ENCODE results near the gene SNTG2. TPM values are rescaled to one million over a fixed set of nuclear protein-coding genes. Genes with fewer than 3 reads are reported as not detected.

Gene SNTG2
- total and polyA plus RNA-seq, 2 donors (not counting 3 experiments of a cell fraction or from before 2014, with no cell fraction given) = not detected

GRCh38 chr2:1068822-1069221, 118.2 kb downstream of the SNTG2 start:
- no peak overlapping the region for H2AFZ ChIP-seq (ENCODE audit: low read depth, low read length)

DNA sequence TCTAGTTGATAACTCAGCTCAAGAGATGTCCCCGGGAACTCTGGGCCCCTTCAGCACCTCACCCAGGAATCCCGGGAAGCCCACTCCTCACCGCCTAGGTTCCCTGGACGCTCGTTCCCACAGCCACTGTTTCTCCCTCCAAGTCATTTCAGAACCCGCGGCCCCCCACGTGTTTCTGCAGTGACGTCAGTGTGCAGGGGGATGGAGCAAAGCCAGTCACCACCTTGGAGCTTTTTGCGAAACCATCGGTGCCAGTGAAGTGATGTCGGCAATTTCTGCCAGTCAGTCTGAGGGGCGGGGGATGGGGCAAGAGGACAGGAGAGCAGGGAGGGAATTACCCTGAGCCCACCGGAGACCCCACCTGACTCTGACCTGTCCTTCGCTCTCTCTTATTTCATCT, 119.2 kb downstream of the SNTG2 start:
- Histone ChIP-seq H3K9ac (replicated peaks; ENCODE audit: extremely low read depth, insufficient read depth, low read length) (no peak overlapping the region), H3K36me3 (ENCODE audit: control insufficient read depth in 2 of 2, extremely low read depth in 1 of 2, insufficient read depth in 2 of 2, low read length in 2 of 2) (no peaks in the 10 kb centered on the region), H3K4me2 (ENCODE audit: insufficient read depth, low read length) (no peak overlapping the region), H3K27ac (ENCODE audit: insufficient read depth, low read depth, low read length) (no peak overlapping the region), H4K20me1 (replicated peaks; ENCODE audit: control insufficient read depth, extremely low read depth, insufficient read depth, low read length) (no peaks in the 10 kb centered on the region), H2AFZ (ENCODE audit: low read depth, low read length) (no peak overlapping the region), H3K4me1 (ENCODE audit: control insufficient read depth, extremely low read depth, insufficient read depth, low read length) (no peaks in the 10 kb centered on the region), H3K9me3 (replicated peaks; ENCODE audit: control insufficient read depth, insufficient read depth, low read length) (peaks cover 5% of the 10 kb centered on the region), H3K9me1 (replicated peaks; ENCODE audit: control insufficient read depth, extremely low read depth, insufficient read depth, low read length) (no peaks in the 10 kb centered on the region), H3K79me2 (ENCODE audit: control insufficient read depth, insufficient read depth, low read length) (no peaks in the 10 kb centered on the region), H3K27me3 (ENCODE audit: control insufficient read depth in 2 of 2, insufficient read depth in 2 of 2, low read length in 2 of 2) (no peaks in the 10 kb centered on the region), H3K4me3 (replicated peaks in 1 of 3; ENCODE audit: insufficient read depth in 1 of 3, low read depth in 1 of 3, low read length in 3 of 3) (no peak overlapping the region)
- intact Hi-C loops (cut with micrococcal nuclease) (no loop called here), dilution Hi-C loops (cut with MboI; ENCODE audit: extremely low pct_ligation_motif_present, low sequenced_read_pairs) (no loop called here)
- no peak for FAIRE-seq
- ChIA-PET POLR2A (no interaction called here), CTCF (no interaction called here)
- TF ChIP-seq JUN (IDR thresholded peaks at IDR 0.05; ENCODE audit: borderline replicate concordance, insufficient read depth, insufficient read length, low read depth) (no peak), FOS (IDR thresholded peaks at IDR 0.05; ENCODE audit: borderline replicate concordance, insufficient read depth, low read length) (no peak), POLR2A (IDR thresholded peaks at IDR 0.05; ENCODE audit: low read depth, low read length) (no peak), POLR2AphosphoS5 (IDR thresholded peaks at IDR 0.05; ENCODE audit: insufficient read depth, low read depth, low read length) (no peak), MAX (IDR thresholded peaks at IDR 0.05; ENCODE audit: insufficient read depth, insufficient read length) (no peak), GATA2 (IDR thresholded peaks at IDR 0.05; ENCODE audit: insufficient read depth, insufficient read length, low read depth, low read length) (no peak), MYC (IDR thresholded peaks at IDR 0.05; ENCODE audit: low read depth, low read length) (no peak), EZH2 (IDR thresholded peaks at IDR 0.05; ENCODE audit: borderline replicate concordance, low read depth, low read length, severe bottlenecking) (no peak)
- TF ChIP-seq, protein P1, sequence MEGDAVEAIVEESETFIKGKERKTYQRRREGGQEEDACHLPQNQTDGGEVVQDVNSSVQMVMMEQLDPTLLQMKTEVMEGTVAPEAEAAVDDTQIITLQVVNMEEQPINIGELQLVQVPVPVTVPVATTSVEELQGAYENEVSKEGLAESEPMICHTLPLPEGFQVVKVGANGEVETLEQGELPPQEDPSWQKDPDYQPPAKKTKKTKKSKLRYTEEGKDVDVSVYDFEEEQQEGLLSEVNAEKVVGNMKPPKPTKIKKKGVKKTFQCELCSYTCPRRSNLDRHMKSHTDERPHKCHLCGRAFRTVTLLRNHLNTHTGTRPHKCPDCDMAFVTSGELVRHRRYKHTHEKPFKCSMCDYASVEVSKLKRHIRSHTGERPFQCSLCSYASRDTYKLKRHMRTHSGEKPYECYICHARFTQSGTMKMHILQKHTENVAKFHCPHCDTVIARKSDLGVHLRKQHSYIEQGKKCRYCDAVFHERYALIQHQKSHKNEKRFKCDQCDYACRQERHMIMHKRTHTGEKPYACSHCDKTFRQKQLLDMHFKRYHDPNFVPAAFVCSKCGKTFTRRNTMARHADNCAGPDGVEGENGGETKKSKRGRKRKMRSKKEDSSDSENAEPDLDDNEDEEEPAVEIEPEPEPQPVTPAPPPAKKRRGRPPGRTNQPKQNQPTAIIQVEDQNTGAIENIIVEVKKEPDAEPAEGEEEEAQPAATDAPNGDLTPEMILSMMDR (IDR thresholded peaks at IDR 0.05; ENCODE audit: extremely low read depth in 1 of 2, insufficient read depth in 1 of 2, low read depth in 1 of 2, low read length in 2 of 2) = no peak
- no peak for DNase-seq (ENCODE audit: low read depth, low spot score)
- BruUV-seq (replicated peaks) = no TSS peak

More at GRCh38 chr2:1068822-1069221, 118.2 kb downstream of the SNTG2 start:
- H4K20me1 ChIP-seq (replicated peaks; ENCODE audit: control insufficient read depth, extremely low read depth, insufficient read depth, low read length) = no peaks in the 10 kb centered on the region
- no peaks in the 10 kb centered on the region for H3K36me3 ChIP-seq (ENCODE audit: control insufficient read depth in 2 of 2, extremely low read depth in 1 of 2, insufficient read depth in 2 of 2, low read length in 2 of 2)
- dilution Hi-C loops (cut with MboI; ENCODE audit: extremely low pct_ligation_motif_present, low sequenced_read_pairs) (no loop called here), intact Hi-C loops (cut with micrococcal nuclease) (no loop called here)
- H3K79me2 ChIP-seq (ENCODE audit: control insufficient read depth, insufficient read depth, low read length) = no peaks in the 10 kb centered on the region
- no peak for TF ChIP-seq POLR2AphosphoS5 (IDR thresholded peaks at IDR 0.05; ENCODE audit: insufficient read depth, low read depth, low read length)
- TF ChIP-seq JUN (IDR thresholded peaks at IDR 0.05; ENCODE audit: borderline replicate concordance, insufficient read depth, insufficient read length, low read depth) = no peak
- no peak for TF ChIP-seq EZH2 (IDR thresholded peaks at IDR 0.05; ENCODE audit: borderline replicate concordance, low read depth, low read length, severe bottlenecking)
- no peak for TF ChIP-seq FOS (IDR thresholded peaks at IDR 0.05; ENCODE audit: borderline replicate concordance, insufficient read depth, low read length)
- no peak for TF ChIP-seq GATA2 (IDR thresholded peaks at IDR 0.05; ENCODE audit: insufficient read depth, insufficient read length, low read depth, low read length)
- TF ChIP-seq, protein P1 (IDR thresholded peaks at IDR 0.05; ENCODE audit: extremely low read depth in 1 of 2, insufficient read depth in 1 of 2, low read depth in 1 of 2, low read length in 2 of 2) = no peak
- H3K9me3 ChIP-seq (replicated peaks; ENCODE audit: control insufficient read depth, insufficient read depth, low read length) = peaks cover 5% of the 10 kb centered on the region
- no peak overlapping the region for H3K9ac ChIP-seq (replicated peaks; ENCODE audit: extremely low read depth, insufficient read depth, low read length)
- DNase-seq (ENCODE audit: low read depth, low spot score) = no peak
- POLR2A ChIA-PET = no interaction called here
- no peak overlapping the region for H3K27ac ChIP-seq (ENCODE audit: insufficient read depth, low read depth, low read length)
- H3K4me2 ChIP-seq (ENCODE audit: insufficient read depth, low read length) = no peak overlapping the region
- no TSS peak for BruUV-seq (replicated peaks)
- no peaks in the 10 kb centered on the region for H3K27me3 ChIP-seq (ENCODE audit: control insufficient read depth in 2 of 2, insufficient read depth in 2 of 2, low read length in 2 of 2)
- CTCF ChIA-PET = interaction anchor here (0.9 kb wide), 1 partner anchor 11 kb away, joined by 3 read pairs; no protein-coding TSS in a partner anchor
- H3K4me1 ChIP-seq (ENCODE audit: control insufficient read depth, extremely low read depth, insufficient read depth, low read length) = no peaks in the 10 kb centered on the region
- no peaks in the 10 kb centered on the region for H3K9me1 ChIP-seq (replicated peaks; ENCODE audit: control insufficient read depth, extremely low read depth, insufficient read depth, low read length)
- no peak for FAIRE-seq
- H3K4me3 ChIP-seq (replicated peaks in 1 of 3; ENCODE audit: insufficient read depth in 1 of 3, low read depth in 1 of 3, low read length in 3 of 3) = no peak overlapping the region
